Measurements from ENCODE around the gene KIAA0232. TPM values are rescaled to one million over a fixed set of nuclear protein-coding genes. Genes with fewer than 3 reads are reported as not detected.

KIAA0232 gene
- total RNA-seq, 1 donor from 2014 or later, result 44.4 TPM

DNA sequence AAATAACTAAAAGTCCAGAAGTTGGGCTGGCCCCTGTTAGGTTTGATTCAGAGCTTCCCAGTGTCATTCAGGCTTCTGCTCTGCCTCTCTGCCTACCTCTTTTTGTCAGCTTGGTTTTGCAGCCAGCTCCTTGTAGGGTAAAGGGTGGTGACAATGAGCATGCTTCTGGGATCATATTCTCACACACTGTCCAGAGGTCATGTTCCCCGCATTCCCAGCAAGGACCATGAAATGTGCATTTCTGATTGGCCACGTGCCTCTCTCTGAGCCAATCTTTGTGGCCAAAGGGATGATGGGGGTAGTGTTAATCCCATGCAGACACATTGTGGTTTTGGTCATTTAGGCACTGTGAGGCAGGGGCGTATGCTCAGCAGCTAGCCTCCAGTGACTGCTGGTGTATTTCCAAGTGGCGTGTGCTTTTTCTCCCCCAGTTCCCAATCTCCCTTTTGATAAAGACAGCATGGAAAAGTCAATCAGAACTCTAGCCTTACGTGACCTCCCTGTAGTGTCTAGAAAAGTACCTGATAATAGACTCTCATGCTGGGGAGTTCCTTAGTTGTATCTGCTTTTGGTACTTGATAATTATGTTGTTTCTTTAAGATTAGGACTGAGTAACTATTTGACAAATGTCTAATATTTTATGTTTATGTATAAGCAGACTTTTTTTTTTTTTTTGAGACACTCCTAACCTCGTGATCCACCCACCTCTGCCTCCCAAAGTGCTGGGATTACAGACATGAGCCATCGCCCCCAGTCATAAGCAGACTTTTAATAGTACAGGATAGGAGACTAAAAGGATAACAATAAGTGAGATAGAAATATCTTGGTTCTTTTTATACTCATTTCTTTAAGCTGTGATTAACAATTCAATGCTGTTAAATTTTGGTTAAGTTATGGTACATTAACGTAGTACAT lies 57.8 kb downstream of the KIAA0232 start:
- FAIRE-seq, result no peak
- DNase-seq (ENCODE audit: low spot score in 2 of 2), result no peak

DNA sequence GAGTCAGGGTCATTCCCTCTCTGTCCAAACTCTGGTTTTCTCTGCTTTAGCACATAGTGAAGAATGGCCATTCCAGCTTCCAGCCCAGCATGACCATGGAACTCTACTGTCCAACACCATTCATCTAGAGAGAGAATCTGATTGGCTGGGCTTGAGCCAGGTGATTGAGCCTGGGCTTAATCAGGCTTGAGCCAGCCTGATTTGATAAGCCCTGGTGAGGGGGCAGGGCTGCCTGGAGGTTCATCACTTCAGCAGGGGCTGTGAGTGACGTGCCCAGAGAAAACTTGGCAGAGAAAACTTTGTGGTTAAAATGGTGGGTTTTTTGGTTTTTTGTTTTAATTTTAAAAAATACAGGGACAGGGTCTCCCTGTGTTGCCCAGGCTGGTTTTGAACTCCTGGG lies 62.5 kb downstream of the KIAA0232 start:
- FAIRE-seq, result no peak
- no peak for DNase-seq (ENCODE audit: low spot score in 2 of 2)

DNA sequence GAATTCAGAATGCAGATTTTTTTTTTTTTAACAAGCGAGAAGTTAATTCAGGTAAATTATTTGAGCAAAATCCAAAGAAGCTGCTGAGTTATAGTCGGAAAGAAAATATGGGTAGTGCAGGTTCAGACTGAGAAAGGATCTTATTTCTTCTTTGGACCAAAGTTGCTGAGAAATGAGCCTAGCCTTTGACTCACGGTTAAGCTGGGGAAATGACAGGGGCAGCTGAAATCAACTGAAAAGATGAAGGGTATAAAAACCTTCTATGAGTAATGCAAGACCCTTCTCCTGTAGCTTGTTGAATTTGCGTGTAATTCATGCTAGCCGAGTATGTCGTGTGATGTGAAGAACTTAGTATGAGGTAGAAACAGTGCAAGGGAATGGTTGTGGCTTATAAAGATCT lies 63.0 kb downstream of the KIAA0232 start:
- no peak for DNase-seq (ENCODE audit: low spot score in 2 of 2)
- no peak for FAIRE-seq

DNA sequence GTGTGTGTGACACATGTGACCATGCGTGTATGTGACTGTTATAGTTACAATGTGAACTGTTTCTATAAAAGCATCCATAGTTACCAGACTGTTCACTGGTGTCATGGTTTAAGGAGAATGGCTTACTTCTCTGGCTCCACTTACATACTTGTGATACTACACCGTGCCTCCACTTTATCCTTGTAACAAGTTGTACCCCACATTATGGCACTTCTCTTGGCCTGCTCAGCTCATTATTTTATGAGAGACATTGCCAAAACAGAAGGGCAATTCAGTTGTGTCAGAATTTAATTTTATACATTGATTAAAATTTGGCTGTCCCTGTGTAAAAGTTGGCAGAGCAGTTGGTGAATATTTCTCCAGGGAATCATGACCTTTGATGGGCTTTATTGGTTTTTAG lies 64.7 kb downstream of the KIAA0232 start:
- no peak for FAIRE-seq
- no peak for DNase-seq (ENCODE audit: low spot score in 2 of 2)

DNA sequence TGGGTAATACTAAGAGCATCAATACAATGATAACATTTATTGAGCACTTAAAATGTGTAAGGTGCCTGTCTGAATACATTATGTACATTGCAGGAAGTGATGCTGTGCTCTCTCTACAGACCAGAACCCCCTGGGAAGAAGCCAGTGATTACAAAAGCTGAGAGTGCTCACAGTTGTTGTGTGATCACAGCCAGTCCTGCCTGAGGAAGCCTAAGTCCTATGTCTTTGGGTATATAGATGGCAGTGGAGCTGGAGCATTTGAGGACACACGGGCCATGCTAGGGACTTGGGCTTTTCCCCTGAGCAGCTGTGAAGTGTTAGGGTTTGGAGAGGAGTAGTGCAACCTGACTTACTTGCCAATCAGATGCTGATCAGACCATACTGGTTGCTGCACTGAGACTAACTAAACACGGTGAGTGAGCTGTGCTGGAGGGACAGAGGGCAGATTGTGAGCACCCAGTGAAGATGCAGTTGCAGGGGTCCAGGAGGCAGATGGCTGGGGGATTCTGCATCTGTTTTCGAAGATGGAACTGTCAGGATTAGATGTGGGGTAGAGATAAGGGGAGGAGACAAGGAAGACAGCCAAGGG lies 66.3 kb downstream of the KIAA0232 start:
- DNase-seq (ENCODE audit: low spot score in 2 of 2), result no peak

DNA sequence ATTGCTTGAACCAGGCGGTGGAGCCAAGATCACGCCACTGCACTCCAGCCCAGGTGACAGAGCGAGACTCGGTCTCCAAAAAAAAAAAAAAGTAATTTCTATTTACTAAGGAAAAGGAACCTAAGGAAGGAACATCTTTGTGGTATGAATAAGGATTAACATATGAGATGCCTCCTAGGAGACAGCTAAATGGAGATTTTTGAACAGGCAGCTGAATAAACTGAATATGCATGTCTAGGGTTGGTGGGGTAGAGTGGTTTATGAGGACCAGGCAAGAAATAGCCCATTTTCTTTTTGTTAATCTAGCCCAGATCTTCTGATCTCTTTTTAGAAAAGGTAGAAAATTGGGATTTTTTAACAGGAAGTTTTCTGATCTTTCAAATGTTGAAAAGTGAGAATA lies 67.2 kb downstream of the KIAA0232 start:
- DNase-seq (ENCODE audit: low spot score in 2 of 2) (no peak), FAIRE-seq (no peak)

More for the DNA sequence above, 66.3 kb downstream of the KIAA0232 start:
- no peak for FAIRE-seq

DNA sequence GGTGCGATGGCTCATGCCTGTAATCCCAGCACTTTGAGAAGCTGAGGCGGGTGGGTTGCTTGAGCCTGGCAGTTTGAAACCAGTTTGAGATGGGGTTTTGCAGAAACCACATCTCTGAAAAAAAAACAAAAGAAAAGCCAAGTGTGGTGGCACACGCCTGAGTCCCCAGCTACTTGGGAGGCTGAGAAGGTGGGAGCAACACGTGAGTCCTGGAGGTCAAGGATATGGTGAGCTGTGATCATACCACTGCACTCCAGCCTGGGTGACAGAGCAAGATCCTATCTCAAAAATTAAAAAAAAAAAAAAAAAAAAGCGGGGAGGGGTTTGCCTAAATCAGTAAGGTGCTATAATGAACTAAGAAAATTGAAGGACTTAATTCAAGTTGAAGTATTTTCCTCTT lies 68.9 kb downstream of the KIAA0232 start:
- FAIRE-seq (no peak), DNase-seq (ENCODE audit: low spot score in 2 of 2) (no peak)

DNA sequence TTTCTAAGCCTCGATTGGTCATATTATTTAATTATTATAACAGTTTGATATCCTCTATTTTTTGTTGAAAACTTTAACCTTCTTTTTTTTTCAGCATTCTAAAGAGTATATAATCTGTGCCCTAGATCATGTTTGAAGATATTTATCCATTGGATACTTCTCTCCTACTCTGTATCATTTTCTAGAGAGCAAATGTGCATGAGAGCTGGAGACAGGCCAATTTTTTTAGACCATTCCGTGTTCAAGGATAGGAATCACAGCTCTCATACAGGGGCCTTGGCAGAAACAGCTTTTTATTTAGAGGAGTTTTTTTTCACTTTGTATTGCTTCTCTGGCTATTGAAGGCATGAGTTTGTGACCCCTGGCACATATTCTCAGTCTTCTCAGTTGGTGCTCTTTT lies 69.4 kb downstream of the KIAA0232 start:
- DNase-seq (ENCODE audit: low spot score in 2 of 2), result no peak
- no peak for FAIRE-seq

DNA sequence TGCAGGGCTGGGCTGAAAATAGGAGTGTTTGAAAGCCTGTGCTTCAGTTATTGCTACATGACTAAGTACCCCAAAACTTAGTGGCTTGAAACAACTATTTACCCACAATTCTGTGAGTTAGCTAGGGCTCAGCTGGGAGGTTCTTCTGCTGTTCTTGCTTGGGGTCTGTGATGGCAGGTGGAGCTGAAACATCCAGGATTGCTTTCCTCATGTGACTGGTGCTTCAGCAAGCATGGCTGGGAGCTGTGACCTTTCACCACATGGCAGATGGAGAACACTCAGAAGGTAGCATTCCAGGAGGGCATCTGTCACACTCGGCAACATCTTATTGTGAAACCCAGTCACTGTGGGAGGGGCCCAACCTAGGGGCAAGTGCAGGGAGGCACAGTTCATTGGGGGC lies 70.1 kb downstream of the KIAA0232 start:
- DNase-seq (ENCODE audit: low spot score in 2 of 2), result no peak
- FAIRE-seq, result no peak

DNA sequence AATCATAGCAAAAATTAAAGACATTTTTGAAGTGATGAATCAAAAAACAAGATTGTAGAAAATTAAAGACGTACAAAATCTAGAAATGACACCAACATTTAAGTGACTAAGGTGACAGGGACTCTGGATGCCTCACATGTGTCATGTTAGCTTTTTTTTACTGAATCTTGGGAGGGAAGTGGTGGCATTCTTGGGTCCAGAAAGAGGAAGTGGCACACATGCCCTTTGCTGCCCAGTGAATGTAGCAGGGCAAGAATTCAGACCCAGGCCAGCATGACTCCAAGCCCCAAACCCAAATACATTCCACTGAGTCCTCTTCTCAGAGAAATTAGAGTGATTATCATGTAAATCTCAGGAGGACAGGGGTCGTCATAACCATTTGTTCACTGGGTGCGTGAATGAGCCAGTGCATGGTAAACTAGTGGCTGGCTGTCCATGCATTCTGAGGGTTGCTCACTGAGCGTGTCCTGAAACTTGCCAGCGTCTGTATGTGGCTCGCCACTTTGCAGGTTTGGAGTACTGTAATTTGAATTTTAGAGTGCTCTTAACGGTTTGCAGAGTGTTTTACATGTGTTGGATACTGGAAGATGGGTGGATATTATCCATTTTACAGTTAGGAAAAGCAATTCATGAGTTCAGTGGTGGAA lies 71.7 kb downstream of the KIAA0232 start:
- no peak for FAIRE-seq
- no peak for DNase-seq (ENCODE audit: low spot score in 2 of 2)

DNA sequence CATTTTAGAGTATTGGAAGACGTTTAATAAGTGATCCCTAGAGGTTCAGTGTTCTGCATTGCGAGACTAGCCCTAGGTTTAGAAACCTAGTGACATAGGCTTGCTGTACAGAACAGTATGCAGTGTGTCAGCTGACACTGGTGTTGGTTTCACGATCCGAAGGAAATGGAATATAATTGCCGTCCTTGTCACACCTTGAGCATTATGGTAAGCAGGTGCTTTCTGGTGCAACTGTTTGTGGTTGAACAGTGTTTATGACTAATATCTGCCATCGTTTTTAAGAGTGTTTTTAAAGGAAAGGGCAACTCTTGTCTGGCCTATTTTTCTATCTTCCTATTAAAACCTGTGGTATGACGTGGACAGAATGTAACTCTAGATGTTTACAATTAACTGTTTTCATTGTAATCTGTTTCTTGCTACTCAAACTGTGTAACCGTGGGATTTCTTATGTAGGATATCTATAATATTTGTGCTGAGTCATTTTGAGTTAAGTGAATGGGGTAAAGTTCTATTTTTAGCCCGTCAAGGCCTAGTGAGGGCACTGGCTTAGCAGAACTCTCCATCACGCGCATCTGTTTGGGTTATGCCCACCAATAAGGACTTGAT lies 73.3 kb downstream of the KIAA0232 start:
- DNase-seq (ENCODE audit: low spot score in 2 of 2) (no peak), FAIRE-seq (no peak)

DNA sequence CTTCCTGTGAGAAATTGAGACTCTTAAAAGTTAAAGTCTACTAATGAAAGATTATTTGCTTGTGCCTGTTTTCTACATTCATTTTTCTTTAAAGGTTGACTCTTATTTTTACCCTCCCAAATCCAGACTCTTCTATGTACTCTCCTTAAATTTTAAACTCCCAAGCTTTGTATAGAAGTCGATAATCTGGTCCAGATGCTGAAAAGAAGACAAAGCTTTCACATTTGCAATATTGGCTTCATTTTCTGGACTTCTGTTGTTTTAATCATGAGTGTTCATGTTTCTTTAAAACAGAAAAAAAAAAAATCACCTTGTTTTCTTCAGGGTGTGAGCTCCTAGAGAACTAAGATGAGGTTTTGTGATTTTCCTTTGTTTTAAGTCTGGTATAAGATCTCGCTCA lies 73.9 kb downstream of the KIAA0232 start:
- no peak for FAIRE-seq
- no peak for DNase-seq (ENCODE audit: low spot score in 2 of 2)

DNA sequence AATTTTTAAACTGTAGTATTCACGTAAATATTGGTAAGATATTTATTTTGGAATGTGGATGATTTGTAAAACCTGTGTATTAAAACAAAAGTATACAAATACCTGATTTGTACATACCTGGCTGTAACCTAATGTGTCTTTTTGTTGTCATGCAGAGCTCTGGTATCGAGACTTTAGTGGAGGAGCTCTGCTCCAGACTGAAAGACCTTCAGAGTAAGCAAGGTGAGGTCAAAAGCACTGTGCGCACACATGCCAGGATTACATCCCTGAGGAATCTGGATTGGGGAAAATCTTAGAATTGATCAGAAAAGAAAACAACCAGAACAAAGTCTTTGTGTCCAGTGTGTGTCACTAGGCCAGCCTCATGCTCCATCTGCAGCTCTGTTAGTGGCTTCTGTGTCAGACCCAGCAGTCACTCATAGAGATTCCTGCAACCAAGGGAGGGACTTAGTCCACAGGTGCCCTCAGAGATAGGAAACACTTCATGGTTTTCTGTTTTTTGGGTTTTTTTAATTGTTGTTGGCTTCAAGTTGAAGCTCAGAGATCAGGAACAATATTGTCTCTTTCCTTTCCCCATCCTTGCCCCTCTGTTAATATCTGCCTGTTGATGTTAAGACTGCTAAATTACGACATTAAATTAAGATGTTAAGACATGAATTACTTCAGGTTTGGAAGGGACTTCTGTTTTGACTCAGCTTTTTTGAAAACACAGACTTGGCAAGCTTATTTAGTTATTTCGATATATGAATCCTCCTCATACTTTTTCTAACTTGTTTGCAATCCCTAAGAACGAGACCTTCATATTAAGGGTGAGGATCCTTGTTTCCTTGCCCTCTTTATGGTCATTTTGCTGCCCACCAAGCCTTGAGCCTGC lies 74.7 kb downstream of the KIAA0232 start:
- DNase-seq (ENCODE audit: low spot score in 2 of 2) (no peak), FAIRE-seq (no peak)

DNA sequence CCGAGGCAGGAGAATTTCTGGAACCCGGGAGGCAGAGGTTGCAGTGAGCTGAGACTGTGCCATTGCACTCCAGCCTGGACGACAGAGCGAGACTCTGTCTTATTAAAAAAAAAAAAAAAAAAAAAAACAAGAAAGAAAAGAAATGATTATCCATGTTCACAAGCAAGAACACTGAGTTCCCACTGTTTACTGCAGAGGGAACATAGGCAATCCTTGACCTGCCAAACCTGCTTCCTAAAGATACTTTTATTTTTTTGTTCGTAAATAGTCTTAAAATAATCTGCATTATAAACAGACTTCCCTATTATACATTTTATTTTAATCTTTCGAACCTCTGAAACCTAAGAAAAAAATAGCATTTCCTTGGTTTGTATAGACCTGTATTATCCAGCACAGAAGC lies 76.5 kb downstream of the KIAA0232 start:
- FAIRE-seq, result no peak
- no peak for DNase-seq (ENCODE audit: low spot score in 2 of 2)

DNA sequence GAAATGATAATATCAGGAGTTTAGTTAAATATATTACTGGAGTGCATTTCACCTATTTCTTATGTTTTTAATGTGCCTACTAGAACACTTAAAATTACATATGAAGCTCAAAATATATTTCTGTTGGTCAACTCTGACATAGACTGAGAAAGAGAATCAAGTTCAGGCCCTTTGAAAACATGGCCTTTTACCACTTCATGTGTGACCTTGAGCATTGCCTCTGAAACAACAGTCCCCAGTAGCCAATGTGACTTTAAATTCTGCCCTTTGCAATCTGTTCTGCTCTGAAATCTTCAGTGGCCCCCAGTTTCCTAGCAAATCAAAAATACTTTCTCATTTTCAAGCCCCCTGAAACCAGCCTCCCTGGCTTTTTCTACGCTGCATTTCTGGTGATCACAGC lies 77.0 kb downstream of the KIAA0232 start:
- FAIRE-seq, result no peak
- DNase-seq (ENCODE audit: low spot score in 2 of 2), result no peak

DNA sequence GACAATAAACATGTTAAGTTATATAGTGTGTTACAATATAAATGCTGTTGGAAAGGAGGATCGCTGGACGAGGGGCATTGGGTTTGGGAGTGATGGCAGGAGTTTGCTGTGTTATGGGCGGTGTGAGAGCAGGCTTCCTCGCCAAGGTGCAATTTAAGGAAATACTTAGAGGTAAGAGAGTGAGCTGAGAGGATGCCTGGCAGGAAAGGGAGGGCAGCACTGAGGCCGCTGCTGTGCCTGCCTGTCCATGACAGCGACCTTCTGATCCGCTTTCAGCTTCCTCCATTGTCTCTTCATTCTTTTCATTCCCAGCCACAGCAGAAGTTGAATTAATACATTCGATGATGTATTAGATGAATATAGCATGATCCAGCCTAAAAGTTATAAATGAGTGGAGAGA lies 85.9 kb downstream of the KIAA0232 start:
- FAIRE-seq (no peak), DNase-seq (ENCODE audit: low spot score in 2 of 2) (no peak)

DNA sequence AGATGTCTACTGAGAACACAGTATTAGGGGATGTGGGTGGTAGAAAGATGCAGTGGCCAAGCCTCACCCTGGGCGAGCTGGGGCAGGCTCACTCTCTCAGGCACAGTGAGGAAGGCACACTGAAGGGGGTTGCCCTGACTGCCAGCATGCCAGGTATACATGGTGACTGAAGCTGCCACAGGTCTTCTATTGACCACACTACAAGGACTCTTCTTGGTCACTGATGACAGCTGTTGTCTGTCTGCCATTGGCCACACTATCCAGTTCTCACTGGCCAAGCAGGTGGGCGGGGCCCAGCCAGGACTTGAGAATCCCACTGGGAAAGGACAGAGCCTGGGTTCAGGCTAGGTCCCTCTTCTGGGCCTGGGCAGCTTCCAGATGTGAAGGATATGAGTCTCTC lies 87.4 kb downstream of the KIAA0232 start:
- no peak for FAIRE-seq

DNA sequence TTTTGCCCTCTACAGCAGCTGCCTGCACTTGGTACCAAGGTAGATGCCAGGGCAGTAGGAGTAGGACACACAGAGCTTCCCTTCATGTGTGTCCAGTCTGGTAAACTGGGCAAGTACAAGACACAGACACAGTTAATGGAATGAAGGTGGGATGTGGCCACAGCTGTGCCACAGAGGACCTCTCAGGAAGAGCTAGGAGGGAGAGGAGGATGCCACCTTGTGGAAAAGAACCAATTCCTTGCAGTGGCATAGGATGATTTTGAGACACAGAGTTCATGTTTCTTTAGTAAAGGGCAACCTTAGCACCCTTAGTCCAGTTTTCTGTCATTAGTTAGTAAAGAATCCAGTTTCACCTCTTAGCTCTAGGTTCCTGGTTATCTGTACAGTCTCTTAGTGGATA lies 90.8 kb downstream of the KIAA0232 start:
- no peak for FAIRE-seq

More for the DNA sequence above, 87.4 kb downstream of the KIAA0232 start:
- no peak for DNase-seq (ENCODE audit: low spot score in 2 of 2)

DNA sequence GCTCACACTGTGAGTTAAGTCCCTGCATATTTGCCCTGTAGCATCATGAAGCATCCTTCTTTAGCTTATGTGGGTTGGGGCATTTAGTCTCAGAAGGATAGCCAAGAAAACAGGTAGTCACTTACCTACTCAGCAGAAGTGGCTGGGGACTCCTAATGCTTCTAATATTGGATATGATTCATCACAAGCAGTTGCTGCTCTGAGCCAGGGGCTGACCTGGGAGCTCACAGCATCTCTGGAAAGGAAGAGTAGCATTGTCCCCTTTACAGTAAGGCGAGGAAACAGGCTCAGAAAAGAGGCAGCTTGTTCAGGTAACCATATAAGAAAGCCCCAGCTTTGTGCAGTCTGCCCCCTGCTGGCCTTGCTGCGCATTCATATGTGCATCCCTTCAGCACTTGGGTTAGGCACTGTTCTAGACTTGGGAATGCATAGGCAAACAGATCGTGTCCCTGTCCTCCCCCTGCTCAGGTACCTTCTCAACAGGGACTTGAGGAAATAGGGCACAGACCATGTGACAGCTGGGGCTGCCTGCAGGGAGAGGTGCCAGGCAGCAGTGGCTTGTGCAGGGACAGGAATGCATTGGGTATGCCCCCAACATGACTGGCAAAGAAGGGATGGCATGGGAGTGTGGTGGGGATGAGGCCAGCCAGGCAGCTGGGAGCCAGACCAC lies 91.4 kb downstream of the KIAA0232 start:
- DNase-seq (ENCODE audit: low spot score in 2 of 2), result peak in 1 of 2 donors; percentile 41
- FAIRE-seq, result no peak

More for the DNA sequence above, 90.8 kb downstream of the KIAA0232 start:
- DNase-seq (ENCODE audit: low spot score in 2 of 2), result no peak

DNA sequence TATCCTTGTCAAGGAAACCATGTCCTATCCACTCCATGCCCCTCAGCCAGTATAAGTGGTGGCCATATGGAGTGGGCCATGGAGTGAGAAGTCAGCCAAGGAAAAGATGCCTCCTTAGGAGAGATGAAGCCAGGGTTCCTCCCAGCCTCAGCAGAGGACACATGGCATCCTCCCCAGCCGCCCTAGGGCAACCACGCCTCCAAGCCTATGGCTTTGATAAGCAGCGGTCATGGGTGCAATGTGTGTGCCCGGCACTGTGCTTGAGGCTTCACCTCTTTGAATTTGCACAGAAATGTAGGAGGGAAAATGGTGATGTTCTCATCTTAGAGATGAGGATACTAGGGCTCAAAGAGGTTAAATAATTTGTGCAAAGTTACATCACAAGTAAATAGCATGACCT lies 92.5 kb downstream of the KIAA0232 start:
- FAIRE-seq, result no peak
- DNase-seq (ENCODE audit: low spot score in 2 of 2), result no peak

Measured in frontal cortex (tissue), 4 donors.